Smooth muscle cell of the brain vasculature (primary cell): ENCODE data around the gene BCL2L13.

Source experiments
- DNase-seq: peaks from one replicate; pipeline ENCODE4 v3.0.0-alpha.2; 2012; ENCODE audit warnings: low read depth, low spot score

Gene BCL2L13

DNA sequence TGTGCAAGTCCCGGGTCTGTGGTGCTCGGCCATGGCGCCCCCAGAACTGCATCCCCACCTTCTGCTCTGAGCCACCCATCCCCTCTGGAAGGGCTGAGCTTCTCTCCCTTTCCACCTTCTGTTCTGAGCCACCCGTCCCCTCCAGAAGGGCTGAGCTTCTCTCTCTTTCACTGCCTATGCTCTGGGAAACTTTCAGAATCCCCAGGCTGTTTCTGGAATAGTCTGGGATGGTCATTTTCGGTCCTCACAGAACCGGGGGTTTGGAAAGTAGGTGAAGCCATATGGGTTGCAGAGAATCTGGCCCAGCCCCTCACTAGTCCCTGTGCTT lies 139.1 kb downstream of the BCL2L13 start:
- no peak for DNase-seq

DNA sequence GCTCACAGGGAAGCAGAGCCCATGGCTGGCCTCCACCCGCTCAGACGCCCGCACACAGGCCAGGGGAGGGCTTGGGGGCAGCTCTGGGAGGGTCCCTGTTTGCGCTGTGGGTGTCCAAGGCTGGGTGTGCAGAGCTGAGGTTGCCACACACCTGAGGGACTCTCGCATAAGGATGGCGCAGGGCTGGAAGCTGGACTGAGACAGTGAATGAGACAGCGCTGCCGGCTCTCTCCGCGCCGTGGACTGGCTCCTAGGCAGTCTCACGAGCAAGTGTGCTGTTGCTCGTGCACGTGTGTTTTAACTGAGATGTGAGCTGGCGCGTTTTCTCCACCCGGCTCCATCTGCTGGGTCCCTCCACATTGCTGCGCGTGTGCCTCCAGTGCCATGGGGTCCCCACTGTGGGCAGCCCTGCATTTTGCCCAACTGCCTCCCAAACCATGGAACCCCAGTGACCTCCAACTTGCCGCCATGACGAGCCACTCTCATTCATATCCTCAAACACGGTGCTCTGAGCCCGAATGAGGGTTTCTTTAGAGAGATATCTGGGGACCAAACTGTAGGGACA lies 139.9 kb downstream of the BCL2L13 start:
- DNase-seq: no peak

DNA sequence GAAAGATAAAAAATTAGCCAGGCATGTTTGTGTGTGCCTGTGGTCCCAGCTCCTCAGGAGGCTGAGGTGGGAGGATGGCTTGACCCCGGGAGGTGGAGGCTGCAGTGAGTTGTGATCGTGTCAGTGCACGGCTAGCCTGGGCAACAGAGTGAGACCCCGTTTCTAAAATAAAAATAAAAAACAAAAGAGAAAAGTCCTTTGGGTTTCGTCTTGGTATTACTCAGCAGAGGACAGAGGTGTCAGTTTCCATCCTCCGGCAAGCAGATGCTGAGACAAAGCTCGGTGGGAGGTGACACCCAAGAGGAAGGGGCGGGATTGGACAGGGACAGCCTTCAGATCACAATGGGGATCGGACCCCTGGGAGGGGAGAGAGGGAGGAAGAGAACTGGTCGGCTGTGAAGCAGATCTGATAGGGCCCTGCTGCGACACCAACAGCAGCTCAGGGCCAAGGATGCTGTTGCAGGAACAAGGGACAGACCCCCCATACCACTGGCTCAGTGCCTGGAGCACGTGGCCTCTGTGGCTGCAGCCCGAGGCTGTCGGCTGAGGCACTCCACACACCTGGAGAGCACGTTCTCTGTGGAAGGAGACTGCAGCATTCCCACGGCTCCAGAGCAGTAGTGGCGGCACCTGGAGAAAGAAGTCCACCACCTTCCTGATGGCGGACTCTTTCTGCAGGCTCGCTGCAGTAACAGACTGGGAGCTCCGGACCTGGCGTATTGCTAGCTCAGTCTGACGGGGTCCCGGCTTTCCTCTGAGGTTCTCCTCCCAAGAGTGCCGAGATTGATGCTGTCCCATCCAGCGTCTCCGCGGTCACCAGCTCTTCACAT lies 140.9 kb downstream of the BCL2L13 start:
- DNase-seq: no peak

DNA sequence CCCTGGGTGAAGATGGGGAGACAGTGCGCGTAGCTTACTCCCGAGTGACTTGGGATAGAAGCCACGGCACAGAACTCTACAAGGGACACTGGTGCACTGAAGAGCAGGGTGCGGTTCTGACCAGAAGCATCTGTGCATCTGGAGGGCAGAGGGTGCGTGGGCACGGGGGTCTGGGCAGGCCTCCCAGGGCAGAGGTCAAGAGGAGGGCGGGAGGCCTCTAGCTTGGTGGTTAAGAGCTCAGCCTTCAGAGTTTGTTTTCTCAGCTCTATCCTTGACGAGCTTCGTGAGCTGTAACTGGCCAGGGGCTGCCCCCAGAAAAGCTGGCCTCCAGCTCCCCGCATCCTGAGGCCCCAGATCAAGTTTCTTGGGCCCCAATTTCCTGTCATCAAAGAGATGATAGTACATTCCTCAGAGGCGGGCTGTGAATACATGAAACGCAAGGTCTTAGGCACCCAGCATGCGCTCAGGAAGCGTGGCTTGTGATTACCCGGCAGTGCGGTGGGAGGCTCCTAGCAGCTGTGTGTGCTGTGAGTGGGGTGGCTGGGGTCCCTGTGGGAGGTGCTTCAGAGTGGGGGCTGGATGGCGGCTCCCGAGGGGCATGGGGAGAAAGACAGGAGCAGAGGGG lies 141.7 kb downstream of the BCL2L13 start:
- no peak for DNase-seq
